Chondrocyte (in vitro differentiated cells): Measurements from ENCODE around the gene RABL6. TPM values are rescaled to one million over a fixed set of nuclear protein-coding genes. Genes with fewer than 3 reads are reported as not detected.

ENCODE experiments used
- DNase-seq: peaks from one replicate; pipeline ENCODE4 v3.0.0; 2021; ENCODE audit warnings: mixed read lengths, low spot score
- H3K27ac Mint-ChIP-seq: one replicate; pipeline ENCODE4 v1.8.0; 2021; ENCODE audit warnings: mild to moderate bottlenecking, moderate library complexity, mixed read lengths; ENCODE audit not compliant: unreplicated experiment
- H3K27me3 Mint-ChIP-seq: 2 replicates; pipeline ENCODE4 v1.8.0; 2021; ENCODE audit warnings: low read depth, mixed read lengths
- H3K36me3 Mint-ChIP-seq: 2 replicates; pipeline ENCODE4 v1.8.0; 2021; ENCODE audit warnings: low read depth, mixed read lengths
- H3K4me1 Mint-ChIP-seq: 2 replicates; pipeline ENCODE4 v1.8.0; 2021; ENCODE audit warnings: low read depth, mild to moderate bottlenecking, mixed read lengths
- H3K4me3 Mint-ChIP-seq: one replicate; pipeline ENCODE4 v1.8.0; 2021; ENCODE audit warnings: mild to moderate bottlenecking, moderate library complexity, mixed read lengths; ENCODE audit not compliant: unreplicated experiment
- H3K9me3 Mint-ChIP-seq: 2 replicates; pipeline ENCODE4 v1.8.0; 2021; ENCODE audit warnings: low read depth, mixed read lengths
- total RNA-seq: library from RNA; stranded (reverse); gene quantifications from 3 replicates; pipeline ENCODE4 v1.2.1, GENCODE V29; 2021
- TF ChIP-seq, protein P1 (sequence below): fragments of 200-600 bp; sonication (generic); IDR thresholded peaks from 2 replicates; pipeline ENCODE4 v1.5.0; 2021; ENCODE audit warnings: antibody characterized with exemption, mild to moderate bottlenecking, moderate library complexity

RABL6 gene
- total RNA-seq, 1 donor from 2014 or later: 61.5 TPM

DNA sequence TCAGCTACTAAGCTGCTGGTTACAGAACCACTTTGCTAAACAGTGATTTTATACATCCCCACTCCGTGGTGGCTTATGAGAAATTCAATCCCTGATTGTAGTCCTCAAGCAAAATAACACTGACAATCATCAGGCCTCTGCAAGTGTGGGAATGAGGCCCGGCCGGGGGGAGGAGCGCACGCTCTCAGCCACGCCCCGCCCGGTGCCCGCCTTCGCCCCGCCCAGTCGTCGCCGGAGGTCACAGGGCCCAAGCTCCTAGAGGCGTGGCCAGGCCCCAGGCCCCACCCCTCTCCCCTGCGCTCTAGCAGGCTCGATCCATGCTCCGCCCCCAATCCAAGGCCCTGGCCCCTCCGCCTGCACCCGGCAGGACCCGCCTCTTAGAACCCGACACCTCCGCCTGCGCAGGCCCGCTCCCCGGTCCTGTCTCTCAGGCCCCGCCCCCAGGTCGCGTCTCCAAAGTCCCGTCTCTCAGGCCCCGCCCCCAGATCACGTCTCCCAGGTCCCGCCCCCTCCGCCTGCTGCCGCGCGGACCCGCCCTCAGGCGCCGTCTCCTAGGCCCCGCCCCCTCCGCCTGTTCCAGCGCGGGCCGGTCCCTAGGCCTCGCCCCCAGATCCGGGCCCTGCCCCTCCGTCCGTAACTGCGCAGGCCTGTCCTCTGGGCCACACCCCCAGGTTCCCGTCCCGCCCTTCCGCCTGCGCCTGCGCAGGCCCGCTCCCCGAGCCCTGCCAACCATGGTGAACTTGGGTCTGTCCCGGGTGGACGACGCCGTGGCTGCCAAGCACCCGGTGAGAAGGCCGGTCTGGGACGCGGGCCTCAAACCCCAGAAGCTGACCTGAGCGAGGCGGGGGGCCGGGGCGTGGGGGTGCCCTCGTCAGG lies 16.9 kb upstream of the RABL6 start, which contains the start of gene TMEM141:
TMEM141 (plus strand) TSS at position 705 of the 876 bp plus-strand sequence; CDS start at position 732, 27 bp downstream.
- H3K9me3 Mint-ChIP-seq: no peaks in the 10 kb centered on the region
- H3K4me3 Mint-ChIP-seq: peak within 1 kb of the TSS; percentile 80
- peak within 1 kb of the TSS; percentile 78 for H3K27ac Mint-ChIP-seq
- H3K36me3 Mint-ChIP-seq: peaks cover 4% of the 10 kb centered on the region
- H3K4me1 Mint-ChIP-seq: peaks cover 20% of the 10 kb centered on the region
- H3K27me3 Mint-ChIP-seq: no peaks in the 10 kb centered on the region
- DNase-seq: peak; percentile 100
- TF ChIP-seq, protein P1, sequence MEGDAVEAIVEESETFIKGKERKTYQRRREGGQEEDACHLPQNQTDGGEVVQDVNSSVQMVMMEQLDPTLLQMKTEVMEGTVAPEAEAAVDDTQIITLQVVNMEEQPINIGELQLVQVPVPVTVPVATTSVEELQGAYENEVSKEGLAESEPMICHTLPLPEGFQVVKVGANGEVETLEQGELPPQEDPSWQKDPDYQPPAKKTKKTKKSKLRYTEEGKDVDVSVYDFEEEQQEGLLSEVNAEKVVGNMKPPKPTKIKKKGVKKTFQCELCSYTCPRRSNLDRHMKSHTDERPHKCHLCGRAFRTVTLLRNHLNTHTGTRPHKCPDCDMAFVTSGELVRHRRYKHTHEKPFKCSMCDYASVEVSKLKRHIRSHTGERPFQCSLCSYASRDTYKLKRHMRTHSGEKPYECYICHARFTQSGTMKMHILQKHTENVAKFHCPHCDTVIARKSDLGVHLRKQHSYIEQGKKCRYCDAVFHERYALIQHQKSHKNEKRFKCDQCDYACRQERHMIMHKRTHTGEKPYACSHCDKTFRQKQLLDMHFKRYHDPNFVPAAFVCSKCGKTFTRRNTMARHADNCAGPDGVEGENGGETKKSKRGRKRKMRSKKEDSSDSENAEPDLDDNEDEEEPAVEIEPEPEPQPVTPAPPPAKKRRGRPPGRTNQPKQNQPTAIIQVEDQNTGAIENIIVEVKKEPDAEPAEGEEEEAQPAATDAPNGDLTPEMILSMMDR: no peak

DNA sequence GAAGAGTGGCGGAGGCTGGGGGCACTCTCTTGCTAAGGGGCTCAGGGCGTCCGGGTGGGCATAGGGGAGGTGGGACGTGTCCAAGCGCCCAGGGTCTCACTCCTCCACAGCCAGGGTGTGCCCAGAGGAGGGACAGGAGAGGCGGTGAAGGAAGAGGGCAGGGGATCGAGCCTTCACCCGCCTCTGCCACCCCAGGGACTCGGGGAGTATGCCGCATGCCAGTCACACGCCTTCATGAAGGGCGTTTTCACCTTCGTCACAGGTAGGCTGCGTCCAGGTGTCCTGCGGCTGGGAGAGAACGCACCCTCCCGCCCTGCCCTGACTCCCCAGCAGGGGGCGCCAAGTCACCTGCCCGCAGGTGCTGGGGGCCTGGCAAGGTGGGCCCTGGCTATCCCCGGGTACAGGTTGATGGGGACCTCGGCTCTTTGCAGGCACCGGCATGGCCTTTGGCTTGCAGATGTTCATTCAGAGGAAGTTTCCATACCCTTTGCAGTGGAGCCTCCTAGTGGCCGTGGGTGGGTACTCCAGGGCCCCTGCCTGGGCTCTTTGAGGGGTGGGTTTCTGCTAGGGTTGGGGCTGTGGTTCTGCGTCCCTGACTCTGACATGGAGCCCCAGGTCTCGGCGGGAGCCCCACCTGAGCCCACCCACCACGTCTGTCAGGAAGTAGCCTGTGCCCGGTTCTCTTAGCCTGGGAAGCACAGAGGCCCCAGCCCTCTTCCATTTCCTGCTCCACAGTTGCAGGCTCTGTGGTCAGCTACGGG lies 16.1 kb upstream of the RABL6 start:
- peaks cover 28% of the 10 kb centered on the region for H3K4me1 Mint-ChIP-seq
- DNase-seq: peak; percentile 59
- peaks cover 4% of the 10 kb centered on the region for H3K36me3 Mint-ChIP-seq
- TF ChIP-seq, protein P1: peak; percentile 100
- H3K27me3 Mint-ChIP-seq: no peaks in the 10 kb centered on the region
- H3K27ac Mint-ChIP-seq: peak overlapping the region; percentile 78
- H3K4me3 Mint-ChIP-seq: peak overlapping the region; percentile 80
- H3K9me3 Mint-ChIP-seq: no peaks in the 10 kb centered on the region

DNA sequence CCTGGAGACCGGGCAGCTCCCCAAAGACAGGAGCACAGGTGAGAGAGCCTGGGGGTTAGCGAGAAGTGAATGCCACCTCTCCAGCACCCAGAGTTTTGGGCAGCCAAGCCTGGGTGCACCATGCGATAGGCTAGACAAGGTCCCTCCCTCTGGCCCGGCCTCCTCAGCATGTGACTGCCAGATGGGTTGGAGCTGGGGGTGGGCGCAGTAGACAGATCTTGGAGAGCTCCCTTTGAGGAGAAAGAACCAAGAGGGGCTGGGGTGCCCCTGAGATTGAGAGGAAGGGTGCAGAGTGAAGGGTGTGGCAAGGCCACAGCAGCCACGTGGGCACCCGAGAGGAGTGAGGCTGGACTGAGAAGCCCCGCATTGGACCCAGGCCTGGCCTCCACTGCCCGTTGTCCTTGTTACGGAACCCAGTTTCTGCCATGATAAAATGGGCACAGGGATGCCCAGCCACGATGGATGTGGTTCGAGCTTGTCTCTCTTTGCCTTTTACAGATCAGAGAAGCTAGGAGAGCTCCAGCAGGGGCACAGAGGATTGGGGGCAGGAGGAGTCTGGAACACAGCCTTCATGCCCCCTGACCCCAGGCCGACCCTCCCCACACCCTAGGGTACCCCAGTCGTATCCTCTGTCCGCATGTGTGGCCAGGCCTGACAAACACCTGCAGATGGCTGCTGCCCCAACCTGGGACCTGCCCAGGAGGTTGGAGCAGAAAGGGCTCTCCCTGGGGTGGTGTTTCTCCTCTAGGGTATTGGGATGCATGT lies 15.2 kb upstream of the RABL6 start:
- Mint-ChIP-seq H3K4me1 (peaks cover 34% of the 10 kb centered on the region), H3K27ac (no peak overlapping the region), H3K36me3 (peaks cover 4% of the 10 kb centered on the region), H3K27me3 (no peaks in the 10 kb centered on the region), H3K9me3 (no peaks in the 10 kb centered on the region), H3K4me3 (peak overlapping the region; percentile 80)
- DNase-seq: peak; percentile 83
- TF ChIP-seq, protein P1: no peak

DNA sequence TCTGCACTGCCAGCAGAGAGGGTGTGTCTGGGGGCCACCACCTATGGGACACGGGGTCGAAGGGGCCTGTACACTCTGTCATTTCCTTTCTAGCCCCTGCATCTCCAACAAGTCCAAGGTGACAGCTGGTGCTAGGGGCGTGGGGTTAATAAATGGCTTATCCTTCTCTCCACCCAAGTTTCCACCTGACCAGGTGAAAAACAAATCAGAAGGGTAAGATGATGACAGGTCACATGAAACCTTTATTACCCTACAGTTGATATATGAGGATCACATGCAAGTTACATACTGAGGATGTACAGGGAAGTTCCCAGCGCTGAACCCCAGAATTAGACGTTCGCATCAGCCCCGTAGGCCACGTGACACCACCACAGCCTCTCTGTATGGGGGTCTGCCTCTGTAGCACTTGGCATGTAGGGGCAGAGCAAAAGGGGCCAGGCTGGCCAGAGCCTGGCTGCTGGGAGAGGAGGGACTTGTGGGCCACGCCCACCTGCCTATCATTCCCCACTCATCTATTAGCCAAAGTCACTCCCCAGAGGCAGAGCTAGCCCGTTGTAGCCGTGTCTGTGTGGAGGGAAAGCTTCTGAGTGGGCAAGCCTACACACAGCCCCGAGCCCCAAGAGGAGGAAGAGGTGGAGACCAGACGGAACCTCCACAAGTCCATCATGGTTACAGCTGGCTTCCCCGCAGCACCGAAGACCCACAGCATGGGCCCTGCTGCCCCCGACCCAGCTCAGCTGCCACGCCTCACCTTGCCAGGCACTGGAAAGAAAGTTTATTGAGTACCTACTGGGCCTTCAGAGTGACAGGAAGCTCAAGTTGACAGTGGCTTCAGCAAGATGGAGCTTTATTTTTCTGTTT lies 14.4 kb upstream of the RABL6 start:
- DNase-seq: no peak
- Mint-ChIP-seq H3K4me3 (no peak overlapping the region), H3K9me3 (no peaks in the 10 kb centered on the region), H3K36me3 (peaks cover 4% of the 10 kb centered on the region), H3K4me1 (peaks cover 30% of the 10 kb centered on the region), H3K27ac (no peak overlapping the region), H3K27me3 (no peaks in the 10 kb centered on the region)
- TF ChIP-seq, protein P1: no peak
